ENCODE measurements around the gene CNPPD1.

Gene CNPPD1

DNA sequence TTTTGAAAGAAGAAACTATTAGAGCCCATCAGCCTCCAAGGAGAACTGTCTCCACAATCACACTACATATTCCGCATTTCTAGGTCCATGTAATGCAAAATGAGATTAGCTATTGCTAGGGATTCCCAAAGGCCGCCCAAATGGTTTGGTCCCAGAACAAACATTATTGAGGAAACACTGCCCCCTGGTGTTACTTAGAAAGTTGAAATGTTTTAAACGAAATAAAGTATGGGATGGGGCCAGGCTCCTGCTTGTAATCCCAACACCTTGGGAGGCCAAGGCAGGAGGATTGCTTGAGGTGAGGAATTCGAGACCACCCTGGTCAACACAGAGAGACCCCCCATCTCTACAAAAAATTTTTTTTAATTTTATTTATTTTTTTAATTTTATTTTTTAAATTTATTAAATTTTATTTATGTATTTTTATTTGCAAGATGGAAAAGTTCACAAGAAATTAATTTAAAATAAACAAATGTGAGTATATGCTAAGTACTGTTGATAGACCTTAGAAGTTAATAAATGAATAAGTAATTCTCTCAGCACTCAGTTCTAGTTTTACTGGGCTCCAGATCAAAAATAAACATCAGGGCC is 21.6 kb downstream of the CNPPD1 start:
- DNase-seq (ENCODE audit: low read depth) = peak; percentile 75
- no peak overlapping the region for H3K4me3 ChIP-seq (ENCODE audit: low read length)
- TF ChIP-seq, protein P1, sequence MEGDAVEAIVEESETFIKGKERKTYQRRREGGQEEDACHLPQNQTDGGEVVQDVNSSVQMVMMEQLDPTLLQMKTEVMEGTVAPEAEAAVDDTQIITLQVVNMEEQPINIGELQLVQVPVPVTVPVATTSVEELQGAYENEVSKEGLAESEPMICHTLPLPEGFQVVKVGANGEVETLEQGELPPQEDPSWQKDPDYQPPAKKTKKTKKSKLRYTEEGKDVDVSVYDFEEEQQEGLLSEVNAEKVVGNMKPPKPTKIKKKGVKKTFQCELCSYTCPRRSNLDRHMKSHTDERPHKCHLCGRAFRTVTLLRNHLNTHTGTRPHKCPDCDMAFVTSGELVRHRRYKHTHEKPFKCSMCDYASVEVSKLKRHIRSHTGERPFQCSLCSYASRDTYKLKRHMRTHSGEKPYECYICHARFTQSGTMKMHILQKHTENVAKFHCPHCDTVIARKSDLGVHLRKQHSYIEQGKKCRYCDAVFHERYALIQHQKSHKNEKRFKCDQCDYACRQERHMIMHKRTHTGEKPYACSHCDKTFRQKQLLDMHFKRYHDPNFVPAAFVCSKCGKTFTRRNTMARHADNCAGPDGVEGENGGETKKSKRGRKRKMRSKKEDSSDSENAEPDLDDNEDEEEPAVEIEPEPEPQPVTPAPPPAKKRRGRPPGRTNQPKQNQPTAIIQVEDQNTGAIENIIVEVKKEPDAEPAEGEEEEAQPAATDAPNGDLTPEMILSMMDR (IDR thresholded peaks at IDR 0.05; ENCODE audit: insufficient read depth, low read depth, low read length, missing control alignments) = peak; percentile 41

DNA sequence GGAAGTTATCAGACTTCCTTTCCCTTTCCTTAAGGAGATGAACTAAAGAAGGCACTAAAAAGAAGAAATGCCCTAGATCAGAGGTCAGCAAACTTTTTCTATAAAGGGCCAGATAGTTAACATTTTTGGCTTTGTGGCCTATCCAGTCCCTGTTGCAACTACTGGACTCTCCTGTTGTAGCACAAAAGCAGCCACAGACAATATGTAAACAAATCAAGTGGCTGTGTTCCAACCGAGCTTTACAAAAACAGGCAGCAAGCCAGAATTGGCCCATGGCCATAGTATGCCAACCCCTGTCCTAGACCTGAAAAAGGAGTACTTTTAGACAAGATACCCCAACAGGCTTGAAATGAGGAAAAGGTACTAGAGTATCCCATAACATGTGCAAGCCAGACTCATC is 27.1 kb downstream of the CNPPD1 start:
- no peak overlapping the region for H3K4me3 ChIP-seq (ENCODE audit: low read length)
- TF ChIP-seq, protein P1 (IDR thresholded peaks at IDR 0.05; ENCODE audit: insufficient read depth, low read depth, low read length, missing control alignments) = no peak
- DNase-seq (ENCODE audit: low read depth) = no peak

DNA sequence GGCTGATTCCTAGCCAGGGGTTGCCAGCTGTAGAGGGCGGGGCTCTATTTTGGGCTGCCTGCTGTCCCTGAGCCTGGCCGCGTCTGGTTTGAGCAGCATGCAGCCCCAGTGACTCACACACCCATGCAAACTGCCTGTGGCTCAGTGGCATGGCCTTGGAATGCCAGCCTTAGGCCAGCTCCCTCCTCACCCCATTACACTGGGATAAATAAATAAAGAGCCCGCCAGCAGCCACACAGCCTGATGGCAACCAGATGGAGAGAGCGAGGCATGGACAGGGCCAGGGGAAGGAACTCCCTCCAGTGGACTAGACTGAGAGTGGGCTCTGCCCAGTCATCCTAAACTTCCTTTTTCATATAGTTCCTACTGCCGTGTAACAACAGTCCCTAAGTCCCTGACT is 34.4 kb downstream of the CNPPD1 start:
- DNase-seq (ENCODE audit: low read depth) = peak; percentile 61
- no peak overlapping the region for H3K4me3 ChIP-seq (ENCODE audit: low read length)
- TF ChIP-seq, protein P1 (IDR thresholded peaks at IDR 0.05; ENCODE audit: insufficient read depth, low read depth, low read length, missing control alignments) = no peak

DNA sequence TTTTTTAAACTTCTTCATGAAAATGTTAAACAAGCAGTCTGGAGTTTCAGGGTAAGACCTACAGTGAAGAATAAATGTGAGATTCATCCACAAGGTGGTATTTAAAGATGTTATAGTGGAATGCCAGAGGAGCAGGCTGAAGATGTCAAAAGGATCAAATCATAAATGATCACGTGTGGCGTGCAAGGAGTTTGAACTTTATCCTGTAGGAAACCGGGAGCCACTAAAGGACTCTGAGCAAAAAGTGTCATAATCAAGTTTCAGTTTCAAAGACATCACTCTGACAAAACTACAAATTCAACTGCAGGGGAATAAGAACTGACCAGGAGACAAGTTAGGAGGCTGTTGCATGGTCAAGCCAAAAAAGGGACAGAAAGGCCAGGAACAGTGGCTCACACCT is 36.0 kb downstream of the CNPPD1 start:
- H3K4me3 ChIP-seq (ENCODE audit: low read length) = no peak overlapping the region
- DNase-seq (ENCODE audit: low read depth) = no peak
- TF ChIP-seq, protein P1 (IDR thresholded peaks at IDR 0.05; ENCODE audit: insufficient read depth, low read depth, low read length, missing control alignments) = no peak

DNA sequence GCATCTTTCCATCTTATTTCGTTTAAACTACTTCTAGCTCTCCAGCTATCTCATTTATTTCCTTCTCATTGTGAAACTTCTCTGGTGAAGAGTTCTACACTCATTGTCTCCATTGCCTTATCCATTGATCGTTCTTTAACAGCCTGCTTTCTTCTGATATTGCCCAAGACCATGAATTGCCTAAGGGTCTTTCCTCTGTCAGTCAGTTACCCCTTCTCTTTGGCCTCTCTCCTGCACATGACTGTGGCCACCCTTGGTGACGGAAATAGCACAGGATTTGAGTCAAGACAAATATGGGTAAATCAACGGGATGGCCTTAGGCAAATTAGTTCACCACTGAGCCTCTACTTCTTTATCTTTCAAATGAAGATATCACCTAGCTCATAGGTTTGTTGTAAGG is 42.7 kb downstream of the CNPPD1 start:
- no peak for DNase-seq (ENCODE audit: low read depth)
- TF ChIP-seq, protein P1 (IDR thresholded peaks at IDR 0.05; ENCODE audit: insufficient read depth, low read depth, low read length, missing control alignments) = no peak
- H3K4me3 ChIP-seq (ENCODE audit: low read length) = no peak overlapping the region

DNA sequence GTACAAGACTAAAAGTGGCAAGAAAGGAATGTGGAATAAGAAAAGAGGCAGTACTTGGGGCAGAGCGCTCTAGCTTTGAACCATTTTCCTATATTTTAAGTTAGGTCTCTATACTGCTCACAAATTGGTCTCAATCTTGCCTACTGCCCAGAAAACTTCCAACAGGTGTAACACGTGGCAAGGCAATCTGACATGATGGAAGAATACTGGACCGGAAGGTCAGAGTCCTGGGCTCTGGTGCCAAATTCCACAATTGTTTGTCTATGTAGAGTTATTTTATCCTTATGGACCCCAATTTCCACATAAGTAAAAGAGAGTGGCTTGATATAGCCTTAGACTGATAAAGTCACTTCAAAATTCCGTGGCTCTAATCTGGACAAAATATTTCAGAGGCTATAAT is 45.0 kb downstream of the CNPPD1 start:
- TF ChIP-seq, protein P1 (IDR thresholded peaks at IDR 0.05; ENCODE audit: insufficient read depth, low read depth, low read length, missing control alignments) = no peak
- no peak overlapping the region for H3K4me3 ChIP-seq (ENCODE audit: low read length)
- DNase-seq (ENCODE audit: low read depth) = no peak

DNA sequence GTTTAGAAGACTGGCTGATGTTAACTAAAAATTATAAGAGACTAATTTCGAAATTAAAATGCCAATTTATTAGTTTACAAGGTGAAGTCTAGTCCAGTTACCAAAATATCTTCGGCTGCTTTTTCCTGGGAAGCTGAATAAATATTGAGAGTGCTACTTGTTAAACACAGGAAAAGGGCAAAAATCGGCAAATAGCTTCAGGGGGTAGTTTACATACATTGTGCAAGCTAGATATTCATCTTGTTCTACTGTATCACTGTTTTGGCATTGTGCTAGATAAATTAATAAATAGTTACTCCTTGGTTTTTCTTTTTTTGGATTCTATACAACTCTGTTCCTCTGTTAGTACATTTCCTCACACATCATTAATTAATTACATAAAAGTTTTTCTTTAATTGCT is 45.4 kb downstream of the CNPPD1 start:
- H3K4me3 ChIP-seq (ENCODE audit: low read length) = no peak overlapping the region
- DNase-seq (ENCODE audit: low read depth) = no peak
- TF ChIP-seq, protein P1 (IDR thresholded peaks at IDR 0.05; ENCODE audit: insufficient read depth, low read depth, low read length, missing control alignments) = no peak
